ENCODE measurements around the gene GRB2.

The GRB2 gene

GRCh38 chr17:75394332-75394918 is 11.1 kb downstream of the GRB2 start:
- no peak for DNase-seq (ENCODE audit: low read depth)
- peak overlapping the region; percentile 85 for H3K4me3 ChIP-seq (ENCODE audit: control insufficient read depth, low read depth, low read length)
- no peak for TF ChIP-seq CTCF (conservative IDR thresholded peaks at IDR 0.05; ENCODE audit: control insufficient read depth, insufficient read depth, low read depth, low read length)

- TF ChIP-seq CTCF (conservative IDR thresholded peaks at IDR 0.05; ENCODE audit: control insufficient read depth, insufficient read depth, low read depth, low read length), result peak; percentile 8
- DNase-seq (ENCODE audit: low read depth), result peak; percentile 97
- H3K4me3 ChIP-seq (ENCODE audit: control insufficient read depth, low read depth, low read length), result peak overlapping the region; percentile 85
Observed at GRCh38 chr17:75393523-75394331, 11.8 kb downstream of the GRB2 start.

- peak overlapping the region; percentile 85 for H3K4me3 ChIP-seq (ENCODE audit: control insufficient read depth, low read depth, low read length)
- no peak for TF ChIP-seq CTCF (conservative IDR thresholded peaks at IDR 0.05; ENCODE audit: control insufficient read depth, insufficient read depth, low read depth, low read length)
- no peak for DNase-seq (ENCODE audit: low read depth)
Observed at GRCh38 chr17:75392559-75392958, 12.9 kb downstream of the GRB2 start.

- TF ChIP-seq CTCF (conservative IDR thresholded peaks at IDR 0.05; ENCODE audit: control insufficient read depth, insufficient read depth, low read depth, low read length), result no peak
- peak; percentile 73 for DNase-seq (ENCODE audit: low read depth)
- no peak overlapping the region for H3K4me3 ChIP-seq (ENCODE audit: control insufficient read depth, low read depth, low read length)
Observed at GRCh38 chr17:75390982-75391381, 14.5 kb downstream of the GRB2 start.

- no peak overlapping the region for H3K4me3 ChIP-seq (ENCODE audit: control insufficient read depth, low read depth, low read length)
- DNase-seq (ENCODE audit: low read depth), result no peak
- no peak for TF ChIP-seq CTCF (conservative IDR thresholded peaks at IDR 0.05; ENCODE audit: control insufficient read depth, insufficient read depth, low read depth, low read length)
Observed at GRCh38 chr17:75388476-75389030, 16.9 kb downstream of the GRB2 start.

GRCh38 chr17:75387771-75388170 is 17.7 kb downstream of the GRB2 start:
- no peak for DNase-seq (ENCODE audit: low read depth)
- no peak for TF ChIP-seq CTCF (conservative IDR thresholded peaks at IDR 0.05; ENCODE audit: control insufficient read depth, insufficient read depth, low read depth, low read length)
- no peak overlapping the region for H3K4me3 ChIP-seq (ENCODE audit: control insufficient read depth, low read depth, low read length)

Measured in fibroblast of mammary gland (primary cell).